ENCODE measurements around the gene ELP5.
"Not testable (repeated sequence)": the region's sequence is repeated elsewhere in the genome, so short reads cannot be mapped to it uniquely, and the experiment has no call there.

The ELP5 gene

DNA sequence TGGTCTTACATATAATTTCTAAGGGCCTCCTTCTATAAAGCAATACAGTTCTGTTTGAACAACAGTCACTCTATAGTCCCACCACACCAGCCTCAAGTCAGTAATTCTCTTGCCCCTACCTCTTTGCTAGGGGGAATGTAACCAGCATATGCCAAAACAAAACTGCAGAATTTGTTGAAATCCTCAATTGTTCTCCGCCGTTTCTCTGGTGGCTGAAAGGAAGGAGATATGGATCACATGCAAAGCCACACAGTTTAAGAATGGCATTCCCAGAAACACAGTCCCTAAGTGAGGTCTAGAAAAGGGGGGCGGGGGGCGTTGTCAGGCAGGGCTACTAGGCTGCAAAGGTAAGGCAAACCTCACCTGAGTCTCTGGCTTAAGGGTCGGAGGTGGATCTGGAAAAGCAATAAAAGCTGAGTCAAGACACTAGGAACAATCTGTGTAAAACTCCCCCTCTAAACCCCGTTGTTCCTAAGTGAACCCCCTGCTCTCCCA is 14.7 kb upstream of the ELP5 start:
- DNase-seq, result no peak

DNA sequence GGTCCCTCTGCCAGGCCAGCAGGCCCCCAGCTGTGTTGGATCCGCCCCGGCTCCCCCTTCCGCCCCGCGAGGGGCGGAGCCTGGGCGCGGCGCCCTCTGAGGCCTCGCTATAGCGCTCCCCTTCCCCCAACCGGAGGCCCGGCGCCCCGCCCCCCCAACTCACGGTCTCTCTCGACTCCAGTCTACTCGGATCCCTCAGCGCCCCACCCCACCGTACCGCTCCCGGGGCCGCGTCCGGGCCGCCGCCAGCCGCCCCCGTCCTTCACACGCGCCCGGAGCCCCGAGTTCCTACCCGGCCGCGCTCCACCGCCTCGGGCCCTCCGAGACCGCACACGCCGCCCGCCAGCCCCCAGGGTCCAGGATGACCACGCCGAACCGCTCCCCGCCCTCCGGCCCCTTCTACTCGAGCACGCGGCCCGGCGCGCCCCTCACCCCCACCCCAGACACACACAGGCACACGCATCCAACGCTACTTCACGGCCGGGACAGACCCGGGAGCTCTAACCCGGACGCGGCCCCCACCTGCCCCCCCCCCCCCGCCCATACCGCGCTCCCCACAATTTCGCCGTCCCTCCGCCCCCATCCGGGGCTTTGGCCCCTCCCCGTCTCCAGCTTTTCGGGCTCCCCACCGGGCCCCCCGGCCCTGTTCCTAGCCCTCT is 14.1 kb upstream of the ELP5 start:
- DNase-seq, result peak; percentile 79

DNA sequence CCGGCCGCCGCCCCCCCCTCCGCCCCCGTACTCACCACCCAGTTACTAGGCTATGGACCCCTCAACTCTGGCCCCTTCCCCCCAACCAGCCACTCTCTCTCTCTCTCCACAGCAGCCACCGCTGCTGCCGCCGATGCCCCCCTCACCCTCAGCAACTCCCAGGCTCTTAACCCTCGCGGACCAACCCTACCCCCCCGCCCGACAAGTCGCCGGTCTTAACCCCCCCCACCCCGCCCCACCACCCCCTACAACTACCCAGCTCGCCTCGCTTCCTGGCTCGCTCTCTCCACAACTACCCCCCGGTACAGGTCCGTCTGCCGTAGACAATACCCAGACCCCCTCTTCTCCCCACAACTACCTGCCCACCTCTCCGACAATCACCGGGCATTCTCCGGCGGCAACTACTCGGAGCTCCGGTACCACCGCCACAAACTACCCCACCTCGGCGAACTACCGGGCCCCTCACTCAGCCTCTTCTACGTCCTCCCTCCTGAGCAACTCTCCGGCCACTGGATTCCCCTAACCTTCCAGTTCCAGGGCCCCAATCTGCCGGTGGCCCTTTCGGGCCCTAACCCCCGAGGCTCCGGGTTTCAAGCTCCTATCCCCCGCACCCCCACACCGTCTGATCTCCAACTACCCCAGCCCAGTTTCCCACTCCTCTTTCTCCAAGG is 13.5 kb upstream of the ELP5 start:
- DNase-seq, result peak; percentile 50

DNA sequence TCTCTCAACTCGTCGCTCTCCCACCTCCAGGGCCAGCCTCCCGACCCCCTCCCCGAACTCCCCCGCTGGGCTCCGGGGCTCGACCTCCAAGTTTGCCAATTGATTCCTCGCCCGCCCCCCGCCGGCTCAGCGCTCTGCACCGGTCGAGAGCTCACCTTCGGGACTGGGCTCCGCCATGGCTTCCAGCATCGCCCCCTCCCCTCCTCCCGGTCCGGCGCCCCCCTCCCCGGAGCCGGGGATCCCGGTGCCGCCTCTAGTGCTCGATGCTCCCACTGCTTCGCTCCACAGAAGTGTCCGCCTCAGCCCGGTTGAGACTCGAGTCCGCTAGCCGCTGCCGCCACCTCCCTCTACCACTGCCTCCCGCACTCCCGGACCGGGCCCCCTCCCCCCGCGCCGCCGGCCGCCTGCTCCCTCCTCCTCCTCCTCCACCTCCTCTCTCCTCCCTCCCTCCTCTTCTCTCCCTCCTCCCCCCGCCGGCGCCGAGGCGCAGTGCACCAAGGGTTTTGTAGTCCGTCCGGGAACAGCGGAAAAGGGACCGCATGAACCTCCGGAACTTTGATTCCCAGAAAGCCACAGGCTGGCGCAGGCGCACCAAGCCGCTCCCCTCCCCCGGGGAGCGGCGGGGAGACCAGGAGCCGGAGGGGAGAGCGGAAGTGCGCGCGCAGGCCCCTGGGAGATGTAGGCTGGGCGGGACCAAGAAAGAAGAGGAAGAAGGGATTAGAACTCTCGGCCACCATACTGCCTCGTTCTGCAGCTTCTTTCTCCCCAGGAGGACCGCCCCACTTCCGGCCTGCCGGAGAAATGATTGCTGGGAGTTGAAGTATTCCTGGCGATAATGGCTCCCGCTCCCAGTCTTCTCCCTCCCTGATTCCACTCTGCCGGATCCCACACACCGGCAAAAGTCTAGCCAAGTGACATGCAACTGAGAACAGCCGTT is 12.7 kb upstream of the ELP5 start, which contains the start of gene PHF23:
PHF23 (minus strand) TSS at position 367 of the 937 bp plus-strand sequence; CDS start at position 189, 178 bp downstream.
- DNase-seq, result peak; percentile 100

DNA sequence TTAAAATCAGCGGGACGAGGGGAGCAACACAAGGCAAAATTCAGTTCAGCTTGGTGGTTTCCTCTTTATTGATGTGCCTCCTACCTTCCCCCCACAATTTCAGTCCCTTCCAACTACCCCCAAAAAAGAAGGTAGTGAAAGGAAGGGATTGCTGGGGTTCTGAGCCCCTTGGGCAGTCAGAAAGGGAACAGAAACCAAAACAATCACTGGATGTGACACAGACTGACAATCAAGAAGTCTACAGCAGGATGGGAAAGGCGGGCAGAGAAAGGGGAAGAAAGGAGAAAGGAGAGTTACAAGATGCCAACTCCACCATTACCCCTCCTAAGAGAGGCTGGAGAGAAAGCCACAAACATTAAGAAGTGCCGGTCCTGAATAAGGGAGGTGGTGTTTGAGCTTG is 11.6 kb upstream of the ELP5 start:
- no peak for DNase-seq

DNA sequence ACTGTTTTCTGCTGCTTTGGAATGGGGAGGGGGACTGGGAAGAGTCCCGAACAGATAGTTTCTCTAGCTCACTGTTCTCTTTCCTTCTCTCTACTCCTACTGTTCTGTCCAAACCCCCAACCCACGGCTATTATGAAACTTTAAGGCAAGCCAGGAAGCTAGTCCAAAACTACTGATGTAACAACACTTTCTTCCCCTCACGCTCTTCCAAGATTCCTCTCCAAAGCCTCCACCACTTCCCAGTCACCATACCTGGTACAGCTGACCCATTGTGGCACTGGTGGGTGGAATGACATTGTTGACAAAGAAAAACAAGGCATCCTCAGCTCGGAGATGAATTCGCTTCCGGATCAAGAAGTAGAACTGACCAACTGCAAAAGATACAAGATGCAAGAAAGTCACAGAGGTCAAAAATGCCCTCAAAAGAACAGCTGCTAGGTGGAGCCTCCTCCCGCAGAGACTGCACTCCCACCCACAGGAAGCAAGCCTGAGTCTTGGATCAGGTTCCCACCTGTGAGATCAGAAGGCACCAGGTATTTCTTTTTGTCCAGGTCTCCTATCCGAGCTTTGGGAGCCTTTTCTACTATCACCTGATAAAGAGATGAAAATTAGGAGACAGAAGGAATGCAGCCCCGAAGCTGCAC is 10.8 kb upstream of the ELP5 start:
- DNase-seq, result no peak

DNA sequence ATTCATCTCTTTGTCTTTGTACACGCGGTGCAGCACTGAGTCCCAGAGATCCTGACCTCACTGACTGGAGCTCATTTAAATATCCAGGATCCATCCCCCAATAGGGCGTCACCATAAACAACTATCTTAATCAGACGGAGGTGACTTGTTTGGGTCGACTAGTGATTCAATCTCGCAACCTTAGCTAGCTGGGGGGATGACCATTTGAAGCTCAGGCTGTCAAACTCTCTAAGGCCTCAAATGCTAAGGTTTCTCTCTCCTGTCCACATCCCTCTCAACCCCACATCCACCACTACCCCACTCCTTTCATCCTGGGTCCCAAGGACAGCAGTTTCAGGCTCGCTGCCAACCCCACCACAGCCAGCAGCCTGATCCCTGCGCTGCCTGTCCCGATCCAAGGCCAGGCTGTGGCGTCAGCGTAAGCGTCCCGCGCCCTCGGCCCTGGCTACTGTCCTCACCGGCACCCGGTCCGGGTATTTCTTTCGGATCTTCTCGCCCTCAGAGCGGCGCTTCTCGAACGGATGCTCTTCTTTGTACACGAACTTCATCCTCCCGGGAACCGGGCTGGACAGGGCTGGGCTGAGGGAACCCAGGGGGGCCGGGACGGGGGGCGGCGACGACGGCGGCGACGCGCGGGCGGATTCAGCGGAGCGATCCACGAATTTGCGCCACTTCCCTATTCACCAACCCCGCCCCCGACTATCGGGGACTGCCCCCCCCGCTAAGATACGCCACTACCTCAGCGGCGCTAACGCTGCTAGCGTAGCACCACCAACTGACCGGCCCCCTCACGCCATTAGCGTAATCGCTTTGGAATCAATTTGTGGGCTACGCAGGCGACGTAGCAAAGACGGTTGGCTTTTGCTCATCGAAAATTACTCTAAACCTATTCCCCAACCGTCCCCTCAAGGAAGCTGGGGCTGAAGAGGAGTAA is 10.0 kb upstream of the ELP5 start, which contains the start of gene GABARAP:
GABARAP (minus strand) TSS at position 667 of the 934 bp plus-strand sequence; CDS start at position 548, 119 bp downstream.
- peak; percentile 93 for DNase-seq

DNA sequence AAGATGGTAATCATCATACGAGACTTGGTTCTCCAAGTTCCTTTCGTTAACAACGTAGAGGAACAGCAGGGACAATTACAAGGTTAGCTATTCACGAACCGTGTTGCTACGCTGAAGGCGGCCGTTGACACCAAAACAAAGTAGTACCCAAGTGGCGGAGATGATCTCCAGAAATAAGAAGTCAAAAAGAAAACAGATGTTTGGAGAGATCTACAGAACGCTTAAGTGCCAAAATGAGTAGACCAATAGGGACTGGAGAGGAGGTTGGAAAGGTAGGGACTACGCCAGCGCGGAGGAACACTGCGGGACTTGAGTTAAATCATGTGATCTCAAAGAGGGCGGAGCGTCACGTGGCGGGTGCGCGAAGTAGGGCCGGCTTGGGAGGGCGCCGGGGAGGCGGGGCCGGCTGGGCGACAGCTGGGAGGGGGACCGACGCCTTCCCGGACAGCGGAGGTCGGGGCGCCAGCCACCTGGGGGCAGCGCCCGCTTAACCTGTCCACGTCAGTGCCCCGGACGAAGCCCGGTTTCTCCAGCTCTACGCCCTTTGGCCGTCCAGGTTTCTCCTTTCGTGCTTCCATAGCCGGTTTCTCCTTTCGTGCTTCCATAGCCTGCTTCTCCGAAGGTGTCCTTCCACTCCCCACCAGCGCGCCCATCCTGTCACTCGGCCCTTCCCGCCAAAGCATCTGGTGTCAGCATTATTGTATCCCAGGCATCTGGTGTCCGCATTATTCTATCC is 9.1 kb upstream of the ELP5 start:
- peak; percentile 97 for DNase-seq

DNA sequence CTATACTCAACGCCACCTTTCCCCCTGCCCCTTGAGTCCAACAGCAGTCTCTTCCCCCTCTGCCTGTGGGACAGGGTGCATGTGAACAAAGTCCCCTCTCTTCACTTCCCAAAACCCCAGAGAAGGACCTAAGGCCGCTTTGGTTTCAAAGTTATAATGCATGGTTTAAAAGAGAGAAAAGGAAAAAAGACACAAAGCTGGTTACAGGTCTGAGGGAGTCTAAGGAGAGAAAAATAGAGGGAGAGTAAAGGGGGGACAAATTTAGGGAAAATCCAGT is 8.6 kb upstream of the ELP5 start:
- no peak for DNase-seq

DNA sequence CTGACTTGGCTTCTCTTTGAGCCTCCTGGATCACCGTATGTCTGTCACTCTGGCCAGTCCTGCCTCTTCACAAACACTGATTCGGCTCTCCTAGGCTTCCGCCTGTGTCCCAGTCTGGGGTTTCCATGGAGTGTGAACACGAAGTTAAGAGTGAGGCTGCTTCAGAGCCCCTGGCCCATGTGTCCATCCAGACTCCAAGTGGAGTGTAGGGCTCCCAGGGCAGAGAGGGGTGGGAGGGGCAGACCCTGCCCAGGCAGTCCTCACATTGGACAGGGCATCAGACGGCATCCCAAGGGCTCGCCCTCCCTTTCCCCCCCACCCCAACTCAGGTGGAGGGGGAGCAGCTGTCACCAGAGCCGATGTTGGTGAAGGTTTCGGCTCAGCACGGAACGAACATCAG is 8.2 kb upstream of the ELP5 start:
- DNase-seq, result not testable (repeated sequence)

DNA sequence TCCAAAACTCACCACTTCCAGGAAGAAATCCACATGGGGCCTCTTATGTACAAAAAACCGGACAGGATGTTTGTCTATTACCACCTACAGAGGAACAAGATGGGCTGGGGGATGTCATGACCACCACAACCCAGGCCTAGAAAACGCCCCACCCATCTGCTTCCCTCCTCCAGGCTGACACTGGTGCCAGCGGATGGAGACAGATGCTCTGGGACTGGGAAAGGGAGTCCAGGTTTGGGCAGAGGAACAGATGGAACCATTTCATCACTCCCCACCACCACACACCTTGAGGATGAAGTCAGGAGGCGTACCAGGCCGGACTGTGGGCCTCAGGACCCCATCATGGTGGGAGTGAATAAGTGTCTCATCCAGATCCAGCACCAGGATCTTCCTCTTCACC is 5.2 kb upstream of the ELP5 start:
- no peak for DNase-seq

DNA sequence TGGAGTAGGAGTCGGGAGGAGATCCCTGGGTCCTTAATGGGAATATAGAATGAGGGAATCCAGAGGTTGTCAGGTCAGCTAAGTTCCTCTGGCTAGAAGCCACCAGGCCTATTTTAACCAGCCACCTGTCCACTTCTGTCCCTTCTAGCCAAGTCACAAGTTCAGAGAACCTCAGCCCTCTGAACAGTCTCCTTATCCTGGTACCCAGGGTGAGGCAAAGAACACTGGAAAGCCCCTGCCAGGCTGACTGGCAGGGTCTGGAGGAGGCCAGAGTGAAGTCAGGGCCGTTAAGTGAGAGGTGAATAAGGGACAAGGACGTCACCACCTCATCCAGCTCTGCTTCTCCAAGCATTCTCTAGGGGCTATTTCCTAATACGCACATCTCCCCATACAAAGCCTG is 3.2 kb upstream of the ELP5 start:
- DNase-seq, result no peak

DNA sequence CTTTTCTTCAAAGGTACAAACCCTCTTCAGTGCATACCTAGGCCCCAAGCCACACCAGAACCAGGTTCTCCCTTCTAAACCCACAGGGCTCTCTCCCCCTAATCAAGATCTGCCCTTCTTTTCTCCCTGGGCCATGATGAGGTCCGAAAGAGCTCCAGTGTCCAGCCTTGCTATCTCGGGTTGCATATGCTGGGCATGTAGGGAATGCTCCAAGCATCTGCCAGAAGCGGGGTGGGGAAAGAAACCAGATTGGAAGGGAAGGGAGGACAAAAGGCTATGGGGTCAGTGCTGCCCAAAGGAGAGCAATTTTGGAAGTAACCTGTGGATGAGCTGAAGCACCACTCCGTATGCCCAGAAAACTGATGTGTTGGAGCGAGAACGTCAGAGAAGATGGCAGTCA is 2.8 kb upstream of the ELP5 start:
- DNase-seq, result no peak

DNA sequence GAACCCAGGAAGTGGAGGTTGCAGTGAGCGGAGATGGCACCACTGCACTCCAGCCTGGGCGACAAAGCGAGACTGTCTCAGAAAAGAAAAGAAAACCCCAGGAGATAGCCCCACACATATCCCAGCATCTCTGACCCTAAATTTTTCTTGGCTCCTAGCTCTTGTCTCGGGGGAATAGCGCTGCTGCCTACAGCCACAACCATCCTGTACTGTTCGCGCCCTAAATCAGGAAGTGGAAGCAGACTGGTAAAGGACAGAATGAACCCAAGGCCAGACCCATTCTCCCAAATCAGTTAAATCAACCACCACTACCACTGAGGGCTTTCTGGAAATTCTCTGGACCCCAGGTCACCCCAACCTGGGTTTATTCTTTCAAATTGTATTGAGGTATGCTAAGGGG is 2.2 kb upstream of the ELP5 start:
- no peak for DNase-seq

DNA sequence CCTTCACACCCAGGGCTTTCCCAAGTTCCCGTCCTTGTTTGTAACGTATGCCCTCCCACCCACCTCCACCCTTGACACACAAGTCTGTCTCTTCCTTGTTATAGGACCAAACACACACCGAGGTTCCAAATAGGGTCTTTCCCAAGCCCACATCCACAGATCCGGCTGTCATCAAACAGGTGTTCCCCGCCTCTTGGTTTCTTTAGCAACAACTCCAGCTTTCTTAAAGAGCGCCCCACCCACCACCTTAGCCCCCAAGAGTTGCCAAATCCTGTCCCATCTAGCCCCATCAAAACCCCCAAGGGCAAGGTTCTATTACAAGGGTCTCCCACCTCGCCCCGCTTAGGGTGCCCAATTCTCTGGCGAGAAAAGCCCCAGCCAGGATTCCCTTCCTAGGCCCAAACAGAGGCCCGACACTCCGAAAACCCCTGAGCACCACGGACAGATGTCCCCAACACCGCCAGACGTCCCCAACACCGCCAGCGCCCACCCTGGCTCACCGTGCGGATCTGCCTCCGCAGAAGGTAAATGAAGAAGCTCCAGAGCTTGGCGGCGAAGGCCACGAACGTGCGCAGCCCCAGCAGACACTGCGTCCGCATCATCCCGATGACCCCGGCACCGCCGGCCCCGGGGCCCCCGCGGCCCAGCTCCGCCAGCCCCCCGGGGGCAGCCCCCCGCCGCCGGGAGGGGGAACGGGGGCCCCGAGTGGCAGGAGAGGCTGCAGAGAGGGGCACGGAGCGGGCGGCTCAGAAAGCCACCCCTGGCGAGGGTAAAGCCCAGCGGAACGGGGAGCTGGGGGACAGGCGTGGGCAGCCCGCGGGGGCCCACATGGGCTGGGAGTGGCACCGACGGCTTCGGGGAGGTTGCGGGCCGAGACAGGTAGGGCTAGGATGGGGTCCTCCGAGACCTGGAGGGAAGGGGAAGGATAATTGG is 1.1 kb upstream of the ELP5 start:
- no peak for DNase-seq

DNA sequence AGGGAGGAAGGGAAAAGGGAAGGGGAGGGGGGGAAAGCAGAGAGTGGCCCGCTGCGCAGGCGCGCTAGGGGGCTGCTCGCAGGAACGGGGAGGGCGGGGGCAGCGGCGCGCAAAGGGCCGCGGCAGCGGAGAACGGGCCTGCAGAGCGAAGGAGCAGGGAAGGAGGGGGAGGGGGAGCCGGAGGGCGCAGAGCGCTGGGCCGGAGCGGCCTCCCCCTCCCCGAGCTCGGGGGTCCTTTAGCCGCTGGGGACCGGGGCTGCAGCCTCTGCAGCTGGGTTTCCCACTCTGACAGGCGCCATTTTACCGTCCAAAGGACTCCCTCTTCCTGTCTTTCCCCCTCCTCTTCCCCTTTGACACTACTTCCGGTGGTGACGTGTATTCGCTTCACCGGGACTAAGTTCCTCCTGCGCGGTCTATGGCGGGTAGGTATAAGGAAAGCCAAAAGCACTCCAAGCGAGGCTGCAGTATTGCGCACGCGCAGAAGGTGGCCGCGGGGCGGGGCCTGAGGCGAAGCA is 297 bp upstream of the ELP5 start, which contains the start of gene CTDNEP1:
CTDNEP1 (minus strand) TSS at position 74 of the 515 bp plus-strand sequence. CDS start 438 bp downstream, outside the sequence.
- peak; percentile 100 for DNase-seq

DNA sequence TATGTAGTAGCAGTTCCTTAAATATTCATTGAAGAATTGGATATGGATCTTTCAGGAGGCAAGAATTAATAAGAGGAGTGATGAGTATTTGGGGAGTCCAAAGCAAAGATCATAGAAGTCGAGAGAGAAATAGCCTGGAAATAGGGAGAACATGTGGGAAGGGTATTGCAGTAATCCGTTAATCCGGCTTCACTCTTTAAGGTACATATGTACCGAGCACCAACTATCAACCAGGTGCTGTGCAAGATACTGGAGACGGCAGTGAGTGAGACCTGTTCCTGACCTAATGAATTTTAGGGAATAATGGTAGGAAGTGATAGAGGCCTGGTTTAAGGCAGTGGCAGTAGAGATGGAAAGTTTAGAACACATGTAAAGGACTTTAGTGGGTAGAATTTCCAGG is 1.1 kb downstream of the ELP5 start:
- DNase-seq, result no peak

DNA sequence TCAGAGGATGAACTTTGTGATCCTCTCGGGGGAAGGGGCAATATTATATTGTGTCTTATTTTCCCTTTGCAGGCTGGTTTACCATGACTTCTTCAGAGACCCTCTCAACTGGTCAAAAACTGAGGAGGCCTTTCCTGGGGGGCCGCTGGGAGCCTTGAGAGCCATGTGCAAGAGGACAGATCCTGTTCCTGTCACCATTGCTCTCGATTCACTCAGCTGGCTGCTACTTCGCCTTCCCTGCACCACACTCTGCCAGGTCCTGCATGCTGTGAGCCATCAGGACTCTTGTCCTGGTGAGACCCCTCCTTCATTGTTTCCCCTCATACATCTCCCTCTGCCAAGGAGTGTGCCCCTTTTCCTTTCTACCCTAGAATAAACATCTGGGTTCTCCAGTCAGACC is 2.5 kb downstream of the ELP5 start:
- no peak for DNase-seq

DNA sequence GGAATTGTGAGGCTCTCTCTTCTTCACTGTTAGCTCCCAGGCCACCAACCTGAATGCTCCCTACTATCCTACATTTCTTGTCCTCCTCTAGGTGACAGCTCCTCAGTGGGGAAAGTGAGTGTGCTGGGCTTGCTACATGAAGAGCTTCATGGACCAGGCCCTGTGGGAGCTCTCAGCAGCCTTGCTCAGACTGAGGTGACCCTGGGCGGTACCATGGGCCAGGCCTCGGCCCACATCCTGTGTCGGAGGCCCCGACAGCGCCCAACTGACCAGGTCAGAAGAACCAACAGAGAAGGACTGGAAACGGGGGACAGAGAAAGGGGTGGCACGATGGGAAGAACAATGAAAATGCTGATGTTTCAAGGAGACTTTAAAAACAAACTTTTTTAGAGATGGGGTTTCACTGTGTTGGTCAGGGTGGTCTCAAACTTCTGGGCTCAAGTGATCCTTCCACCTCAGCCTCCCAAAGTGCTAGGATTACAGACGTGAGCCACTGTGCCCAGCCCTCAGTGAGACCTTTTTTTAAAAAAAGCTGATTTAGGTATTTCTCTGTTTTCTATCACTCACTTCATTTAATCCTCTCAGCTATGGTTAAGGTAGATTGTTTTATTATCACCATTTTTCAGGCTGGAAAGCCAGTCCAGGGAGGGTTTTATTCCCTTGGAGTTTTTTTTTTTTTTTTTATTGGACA is 4.9 kb downstream of the ELP5 start:
- no peak for DNase-seq
